ENCODE data around the gene DDX53.

DNA sequence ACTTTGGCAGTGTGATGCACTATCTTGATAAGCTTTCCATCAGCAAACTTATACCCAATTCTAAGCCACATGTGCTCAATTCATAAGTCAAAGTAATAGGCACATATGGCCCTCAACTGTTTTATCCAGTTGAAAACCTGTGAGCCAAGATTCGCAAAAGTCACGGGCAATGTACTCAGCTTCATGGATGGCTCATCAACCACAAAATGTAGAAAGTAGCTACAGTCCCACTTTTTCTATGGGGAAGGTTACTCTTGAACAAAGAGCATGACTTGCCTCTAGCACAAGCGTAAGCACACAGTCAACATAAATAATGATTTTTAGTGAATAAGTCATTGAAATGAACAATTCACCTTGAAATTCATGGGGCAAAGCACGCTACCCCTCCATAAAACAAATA, 25.1 kb upstream of the DDX53 start:
- TF ChIP-seq, protein P1, sequence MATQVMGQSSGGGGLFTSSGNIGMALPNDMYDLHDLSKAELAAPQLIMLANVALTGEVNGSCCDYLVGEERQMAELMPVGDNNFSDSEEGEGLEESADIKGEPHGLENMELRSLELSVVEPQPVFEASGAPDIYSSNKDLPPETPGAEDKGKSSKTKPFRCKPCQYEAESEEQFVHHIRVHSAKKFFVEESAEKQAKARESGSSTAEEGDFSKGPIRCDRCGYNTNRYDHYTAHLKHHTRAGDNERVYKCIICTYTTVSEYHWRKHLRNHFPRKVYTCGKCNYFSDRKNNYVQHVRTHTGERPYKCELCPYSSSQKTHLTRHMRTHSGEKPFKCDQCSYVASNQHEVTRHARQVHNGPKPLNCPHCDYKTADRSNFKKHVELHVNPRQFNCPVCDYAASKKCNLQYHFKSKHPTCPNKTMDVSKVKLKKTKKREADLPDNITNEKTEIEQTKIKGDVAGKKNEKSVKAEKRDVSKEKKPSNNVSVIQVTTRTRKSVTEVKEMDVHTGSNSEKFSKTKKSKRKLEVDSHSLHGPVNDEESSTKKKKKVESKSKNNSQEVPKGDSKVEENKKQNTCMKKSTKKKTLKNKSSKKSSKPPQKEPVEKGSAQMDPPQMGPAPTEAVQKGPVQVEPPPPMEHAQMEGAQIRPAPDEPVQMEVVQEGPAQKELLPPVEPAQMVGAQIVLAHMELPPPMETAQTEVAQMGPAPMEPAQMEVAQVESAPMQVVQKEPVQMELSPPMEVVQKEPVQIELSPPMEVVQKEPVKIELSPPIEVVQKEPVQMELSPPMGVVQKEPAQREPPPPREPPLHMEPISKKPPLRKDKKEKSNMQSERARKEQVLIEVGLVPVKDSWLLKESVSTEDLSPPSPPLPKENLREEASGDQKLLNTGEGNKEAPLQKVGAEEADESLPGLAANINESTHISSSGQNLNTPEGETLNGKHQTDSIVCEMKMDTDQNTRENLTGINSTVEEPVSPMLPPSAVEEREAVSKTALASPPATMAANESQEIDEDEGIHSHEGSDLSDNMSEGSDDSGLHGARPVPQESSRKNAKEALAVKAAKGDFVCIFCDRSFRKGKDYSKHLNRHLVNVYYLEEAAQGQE (IDR thresholded peaks at IDR 0.05; ENCODE audit: insufficient replicate concordance, low read depth) = no peak
- TF ChIP-seq, protein P2, sequence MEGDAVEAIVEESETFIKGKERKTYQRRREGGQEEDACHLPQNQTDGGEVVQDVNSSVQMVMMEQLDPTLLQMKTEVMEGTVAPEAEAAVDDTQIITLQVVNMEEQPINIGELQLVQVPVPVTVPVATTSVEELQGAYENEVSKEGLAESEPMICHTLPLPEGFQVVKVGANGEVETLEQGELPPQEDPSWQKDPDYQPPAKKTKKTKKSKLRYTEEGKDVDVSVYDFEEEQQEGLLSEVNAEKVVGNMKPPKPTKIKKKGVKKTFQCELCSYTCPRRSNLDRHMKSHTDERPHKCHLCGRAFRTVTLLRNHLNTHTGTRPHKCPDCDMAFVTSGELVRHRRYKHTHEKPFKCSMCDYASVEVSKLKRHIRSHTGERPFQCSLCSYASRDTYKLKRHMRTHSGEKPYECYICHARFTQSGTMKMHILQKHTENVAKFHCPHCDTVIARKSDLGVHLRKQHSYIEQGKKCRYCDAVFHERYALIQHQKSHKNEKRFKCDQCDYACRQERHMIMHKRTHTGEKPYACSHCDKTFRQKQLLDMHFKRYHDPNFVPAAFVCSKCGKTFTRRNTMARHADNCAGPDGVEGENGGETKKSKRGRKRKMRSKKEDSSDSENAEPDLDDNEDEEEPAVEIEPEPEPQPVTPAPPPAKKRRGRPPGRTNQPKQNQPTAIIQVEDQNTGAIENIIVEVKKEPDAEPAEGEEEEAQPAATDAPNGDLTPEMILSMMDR (IDR thresholded peaks at IDR 0.05; ENCODE audit: insufficient read depth, low read length) = no peak
- TF ChIP-seq POLR2AphosphoS5 (IDR thresholded peaks at IDR 0.05; ENCODE audit: low read depth) = no peak
- no peak for TF ChIP-seq SPI1 (IDR thresholded peaks at IDR 0.05; ENCODE audit: borderline replicate concordance, low read depth)
- TF ChIP-seq GABPA (IDR thresholded peaks at IDR 0.05; ENCODE audit: low read depth) = no peak

Data from HL-60 (cell line).